ENCODE measurements around the gene CNEP1R1.

DNA sequence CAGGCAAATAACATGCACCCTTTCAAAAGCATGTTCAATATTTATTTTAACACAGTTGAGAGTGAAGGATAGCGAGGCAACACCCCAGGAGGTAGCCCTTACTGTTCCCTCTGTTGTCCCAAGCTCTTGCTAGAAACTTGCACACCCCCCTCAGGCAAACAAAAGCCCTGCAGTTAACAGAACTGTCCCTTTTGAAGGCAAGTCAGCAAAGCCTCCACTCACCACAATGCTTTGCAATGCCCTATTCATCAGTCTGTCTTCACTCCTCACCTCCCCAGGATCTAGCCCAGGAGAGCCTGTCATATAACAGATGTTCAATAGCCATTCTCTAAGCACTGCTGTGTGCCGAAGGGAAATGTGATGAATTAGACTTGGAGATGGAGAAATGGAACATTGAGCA lies 3.5 kb upstream of the CNEP1R1 start:
- TF ChIP-seq CTCF (conservative IDR thresholded peaks at IDR 0.05): no peak
- TF ChIP-seq EZH2 (IDR thresholded peaks at IDR 0.05; ENCODE audit: low read depth): no peak
